ENCODE measurements around the gene CELA2B.
A peak's percentile ranks its signal among the peaks of the same experiment; 100 is the strongest.
"Not testable (repeated sequence)": the region's sequence is repeated elsewhere in the genome, so short reads cannot be mapped to it uniquely, and the experiment has no call there.

The CELA2B gene

GRCh38 chr1:15475752-15476314 is at the start of gene CELA2B:
Gene CELA2B (plus strand): TSS chr1:15476104. CDS start chr1:15476126, 22 bp downstream.
- DNase-seq, result no peak

- no peak for DNase-seq
Measured at GRCh38 chr1:15426492-15427279, 49.2 kb upstream of the CELA2B start.

DNA sequence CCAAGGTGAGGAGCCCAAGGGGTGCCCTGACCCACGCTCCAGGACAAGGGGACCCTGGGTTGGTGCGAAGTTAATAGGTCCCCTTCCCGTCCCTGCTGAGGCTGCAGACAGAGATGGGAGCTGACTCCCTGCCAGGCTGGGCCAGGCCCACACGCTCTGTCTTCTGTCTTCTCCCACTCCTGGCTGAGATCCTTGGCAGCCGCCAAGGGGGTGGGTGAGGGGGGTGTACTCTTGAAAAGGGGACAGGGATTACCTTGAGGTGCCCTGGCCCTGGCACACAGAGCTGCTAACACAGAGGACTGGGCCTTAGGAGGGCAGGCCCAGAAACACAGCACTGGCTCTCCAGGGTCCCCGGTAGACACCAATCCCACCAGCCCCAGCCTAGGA is 48.6 kb upstream of the CELA2B start:
- no peak for DNase-seq

DNA sequence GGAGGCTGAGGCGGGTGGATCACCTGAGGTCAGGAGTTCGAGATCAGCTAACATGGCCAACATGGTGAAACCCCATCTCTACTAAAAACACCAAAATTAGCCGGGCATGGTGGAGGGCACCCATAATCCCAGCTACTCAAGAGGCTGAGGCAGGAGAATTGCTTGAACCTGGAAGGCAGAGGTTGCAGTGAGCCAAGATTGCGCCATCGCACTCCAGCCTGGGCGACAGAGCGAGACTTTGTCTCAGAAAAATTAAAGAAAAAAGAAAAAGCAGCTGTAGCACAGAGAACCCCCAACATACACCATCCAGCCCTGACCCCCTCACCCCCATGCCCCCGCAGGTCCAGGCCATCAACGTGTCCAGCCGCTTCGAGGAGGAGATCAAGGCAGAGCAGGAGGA is 47.7 kb upstream of the CELA2B start:
- not testable (repeated sequence) for DNase-seq

GRCh38 chr1:15428815-15429435 is 47.0 kb upstream of the CELA2B start:
- DNase-seq, result no peak

DNA sequence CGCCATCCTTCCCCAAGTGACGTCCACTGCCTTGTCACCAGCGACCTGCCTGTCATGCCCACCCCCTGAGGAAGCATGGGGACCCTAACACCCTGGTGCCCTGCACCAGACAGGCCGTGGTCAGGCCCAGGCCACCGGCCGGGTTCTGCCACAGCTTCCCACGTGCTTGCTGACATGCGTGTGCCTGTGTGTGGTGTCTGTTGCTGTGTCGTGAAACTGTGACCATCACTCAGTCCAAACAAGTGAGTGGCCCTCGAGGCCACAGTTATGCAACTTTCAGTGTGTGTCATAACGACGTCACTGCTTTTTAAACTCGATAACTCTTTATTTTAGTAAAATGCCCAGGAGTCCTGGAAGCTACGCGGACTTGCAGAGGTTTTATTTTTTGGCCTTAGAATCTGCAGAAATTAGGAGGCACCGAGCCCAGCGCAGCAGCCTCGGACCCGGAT is 46.2 kb upstream of the CELA2B start:
- peak in 1 of 2 donors; percentile 31 for DNase-seq

DNA sequence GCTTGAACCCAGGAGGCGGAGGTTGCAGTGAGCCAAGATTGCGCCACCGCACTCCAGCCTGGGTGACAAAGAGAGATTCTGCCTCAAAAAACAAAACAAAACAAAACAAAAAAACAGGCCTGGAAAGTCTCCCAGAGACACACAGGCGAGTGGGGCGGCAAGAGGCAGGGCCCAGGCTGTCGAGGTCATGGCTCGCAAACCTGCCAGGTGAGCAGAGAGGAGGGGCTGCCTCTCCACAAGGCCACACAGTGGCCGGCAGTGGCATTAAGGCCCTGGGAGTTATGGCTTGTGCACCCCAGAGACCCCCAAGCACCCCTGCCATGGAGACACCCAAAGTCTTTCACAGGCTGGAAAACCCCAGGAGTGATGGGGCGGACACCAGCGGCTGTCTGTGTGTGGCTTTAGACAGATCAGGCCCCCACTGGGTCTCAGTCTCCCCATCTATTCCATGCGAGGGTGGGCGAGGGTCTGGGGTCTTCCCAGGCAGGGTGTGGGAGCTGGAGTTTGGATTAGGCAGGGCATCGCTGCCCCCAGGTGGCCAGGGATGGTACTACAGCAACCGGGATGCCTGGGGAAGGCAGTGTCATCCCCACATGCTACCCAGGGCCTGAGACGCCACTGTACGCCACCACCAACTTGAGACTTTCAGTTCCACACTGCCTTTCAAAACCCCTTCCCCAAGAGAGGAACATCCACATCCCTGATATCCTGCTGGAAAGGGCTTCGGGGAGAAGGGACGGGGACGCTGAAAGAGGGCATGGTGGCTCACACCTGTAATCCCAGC is 44.9 kb upstream of the CELA2B start:
- peak; percentile 7 to 39 for DNase-seq

DNA sequence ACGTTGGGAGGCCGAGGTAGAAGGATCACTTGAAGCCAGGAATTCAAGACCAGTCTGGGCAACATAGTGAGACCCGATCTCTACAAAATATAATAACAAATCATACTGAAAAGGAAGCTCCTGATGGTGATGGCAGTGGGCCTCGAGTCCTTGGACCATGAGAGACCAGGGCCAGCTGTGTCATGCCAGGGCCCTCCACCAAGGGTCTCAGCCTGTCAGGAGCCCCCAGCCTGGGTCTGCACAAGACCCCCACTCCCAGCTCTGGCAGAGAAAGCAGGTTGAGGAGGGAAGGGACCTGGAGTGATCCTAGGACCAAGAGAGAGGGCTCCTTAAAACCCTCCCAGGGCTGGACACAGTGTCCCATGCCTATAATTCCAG is 44.3 kb upstream of the CELA2B start:
- no peak for DNase-seq

DNA sequence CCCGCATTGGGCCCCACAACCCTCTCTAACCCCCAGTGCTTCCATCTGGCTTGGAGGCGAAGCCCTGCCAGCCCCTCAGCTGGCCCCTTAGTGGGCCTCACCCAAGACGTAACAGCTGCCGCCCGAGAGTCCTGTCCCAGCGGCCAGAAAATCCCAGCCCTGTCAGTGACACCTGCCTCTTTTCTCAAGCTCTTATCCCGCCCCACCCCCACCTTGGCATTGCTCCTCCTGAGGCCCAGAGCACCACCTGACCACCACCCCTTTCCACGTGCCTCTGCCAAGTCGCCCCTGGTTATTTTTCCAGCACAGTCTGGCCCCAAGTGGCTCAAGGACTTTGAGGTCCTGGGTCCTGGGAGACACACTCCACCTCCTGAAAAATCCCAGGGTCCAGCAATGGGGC is 43.6 kb upstream of the CELA2B start:
- no peak for DNase-seq

DNA sequence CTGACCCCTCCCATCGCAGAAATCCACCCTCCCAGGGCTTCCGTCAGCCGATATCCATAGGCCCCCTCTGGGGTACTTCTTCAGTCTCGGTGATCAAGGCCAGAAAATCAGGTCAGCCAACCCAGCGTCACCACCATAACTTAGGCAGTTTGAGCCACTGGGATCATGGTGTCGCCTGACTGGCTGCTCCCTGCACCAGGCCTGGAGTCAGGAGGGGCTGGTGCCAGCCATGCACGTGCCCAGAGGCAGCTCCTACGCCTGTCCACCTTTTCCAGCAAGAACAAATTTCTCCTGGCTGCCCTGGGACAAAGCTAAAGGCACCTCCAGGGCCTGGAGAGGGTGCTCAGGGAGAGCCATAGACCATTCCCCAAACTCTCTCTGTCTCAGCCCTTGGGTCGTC is 42.4 kb upstream of the CELA2B start:
- no peak for DNase-seq

GRCh38 chr1:15434739-15435138 is 41.2 kb upstream of the CELA2B start:
- not testable (repeated sequence) for DNase-seq

- DNase-seq, result no peak
Measured at GRCh38 chr1:15435239-15436077, 40.4 kb upstream of the CELA2B start.

GRCh38 chr1:15436881-15437442 is 38.9 kb upstream of the CELA2B start:
- no peak for DNase-seq

GRCh38 chr1:15439325-15439724 is 36.6 kb upstream of the CELA2B start:
- DNase-seq, result no peak

DNA sequence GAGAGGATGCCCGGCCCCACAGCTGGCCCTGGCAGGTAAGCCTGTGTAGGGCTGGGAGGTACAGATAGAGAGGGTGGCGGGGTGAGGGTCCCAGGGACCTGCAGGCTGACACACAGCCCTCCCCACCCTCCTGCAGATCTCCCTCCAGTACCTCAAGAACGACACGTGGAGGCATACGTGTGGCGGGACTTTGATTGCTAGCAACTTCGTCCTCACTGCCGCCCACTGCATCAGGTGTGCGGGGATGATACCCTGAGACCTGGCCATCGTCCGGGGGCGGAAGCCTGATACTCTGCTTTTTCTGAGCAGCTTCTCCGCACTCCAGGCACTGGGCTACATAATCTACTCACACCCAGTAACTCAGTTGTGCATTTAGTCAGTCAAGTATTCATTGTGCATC is 35.5 kb upstream of the CELA2B start:
- DNase-seq, result no peak

DNA sequence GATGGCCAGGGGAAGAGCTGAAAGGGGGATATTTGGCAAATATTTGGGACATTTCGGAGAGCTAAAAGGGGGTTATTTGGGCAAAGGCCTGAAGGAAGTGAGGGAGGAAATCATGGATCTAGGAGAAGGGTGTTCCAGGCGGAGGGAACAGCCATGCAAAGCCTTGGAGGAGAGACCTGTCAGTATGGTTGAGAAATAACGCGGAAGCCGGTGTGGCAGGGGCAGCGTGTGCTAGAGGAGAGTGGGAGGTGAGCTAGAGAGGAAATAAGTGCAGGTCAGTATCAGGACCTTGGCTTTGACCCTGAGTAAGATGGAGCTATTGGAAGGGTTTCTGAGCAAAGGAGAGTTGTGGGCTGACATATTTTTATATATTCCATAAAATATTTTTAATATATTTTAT is 34.7 kb upstream of the CELA2B start:
- DNase-seq, result no peak

- no peak for DNase-seq
Measured at GRCh38 chr1:15442119-15442518, 33.8 kb upstream of the CELA2B start.

DNA sequence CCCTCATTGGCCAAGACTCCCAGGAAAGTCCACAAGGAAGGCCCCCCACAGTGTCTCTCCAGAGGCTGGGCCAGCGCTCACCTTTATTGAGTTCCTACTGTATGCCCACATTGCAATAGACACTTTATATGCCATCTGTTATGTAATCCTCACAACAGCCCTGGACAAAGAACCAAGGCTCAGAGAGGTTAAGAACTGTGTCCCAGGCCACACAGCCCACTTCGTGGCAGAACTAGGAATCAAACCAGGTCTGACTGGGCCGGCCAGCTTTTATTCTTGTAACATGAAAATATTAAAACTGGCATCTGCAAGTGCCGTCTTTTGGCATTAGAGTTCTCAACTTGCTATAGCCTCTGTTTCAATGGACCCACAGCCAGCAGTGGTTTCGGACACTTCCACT is 33.1 kb upstream of the CELA2B start:
- no peak for DNase-seq

DNA sequence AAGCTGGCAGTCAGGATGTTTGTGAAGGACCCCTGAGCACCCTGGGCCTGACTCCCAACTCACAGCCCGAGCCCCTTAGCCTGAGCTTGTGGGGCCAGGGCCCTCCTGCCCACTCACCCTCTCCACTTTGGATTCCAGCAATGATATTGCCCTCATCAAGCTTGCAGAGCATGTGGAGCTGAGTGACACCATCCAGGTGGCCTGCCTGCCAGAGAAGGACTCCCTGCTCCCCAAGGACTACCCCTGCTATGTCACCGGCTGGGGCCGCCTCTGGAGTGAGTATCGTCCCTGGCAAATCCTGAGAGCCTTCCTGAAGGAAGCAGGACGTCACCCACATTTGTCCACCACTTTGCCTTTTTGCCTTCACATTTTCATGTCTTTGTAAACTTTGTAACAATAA is 32.6 kb upstream of the CELA2B start:
- no peak for DNase-seq

DNA sequence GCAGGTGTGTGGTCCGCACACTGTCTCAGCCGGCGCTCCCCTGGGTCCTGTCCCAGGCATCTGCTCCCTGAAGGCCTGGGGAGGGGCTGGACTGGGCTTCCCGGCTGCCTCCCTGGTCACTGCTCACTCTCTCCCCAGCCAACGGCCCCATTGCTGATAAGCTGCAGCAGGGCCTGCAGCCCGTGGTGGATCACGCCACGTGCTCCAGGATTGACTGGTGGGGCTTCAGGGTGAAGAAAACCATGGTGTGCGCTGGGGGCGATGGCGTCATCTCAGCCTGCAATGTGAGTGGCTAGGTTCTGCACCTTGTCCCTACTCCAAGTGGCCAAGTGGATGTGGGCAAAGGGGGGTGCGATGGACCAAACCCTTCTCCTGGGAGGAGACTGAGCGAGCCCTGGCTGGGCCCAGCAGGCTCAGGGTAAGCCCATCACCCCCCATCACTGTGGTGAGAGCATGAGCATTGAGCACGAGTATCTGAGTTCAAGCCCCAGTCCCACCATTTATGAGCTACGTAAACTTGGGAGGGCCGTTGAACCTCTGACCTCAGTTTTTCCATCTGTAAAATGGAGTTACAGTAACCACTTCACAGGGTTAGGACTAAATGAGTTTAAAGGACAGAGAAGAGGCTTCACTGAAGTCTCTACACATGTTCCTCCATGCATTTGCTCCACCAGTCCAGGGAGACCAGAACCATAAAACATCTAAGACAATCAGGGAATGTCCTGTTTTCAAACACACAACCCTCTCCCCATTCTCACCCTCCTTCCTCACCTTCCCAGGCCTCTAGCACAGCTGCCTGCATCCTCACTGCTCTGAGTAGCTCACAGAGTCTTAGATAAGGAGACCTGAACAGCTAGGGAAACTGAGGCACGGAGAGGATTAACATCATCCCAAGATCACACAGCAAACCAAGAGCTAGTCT is 31.2 kb upstream of the CELA2B start:
- DNase-seq, result no peak

Data from bone marrow (tissue), 2 donors.